GM23338 (cell line): Measurements from ENCODE around the gene LYZL4. TPM values are rescaled to one million over a fixed set of nuclear protein-coding genes. Genes with fewer than 3 reads are reported as not detected.

Experiments used
- ATAC-seq: fragments of 200-7000 bp; cut with Tn5 transposase; 3 replicates; pipeline ENCODE4 v1.9.1; 2020
- DNase-seq: peaks from one replicate; pipeline ENCODE4 v3.0.0-alpha.2; 2015; ENCODE audit warnings: low spot score
- H2AFZ ChIP-seq: fragments of 200-600 bp; sonication (generic); 2 replicates; pipeline ENCODE4 v1.8.0; 2016; ENCODE audit warnings: antibody characterized with exemption, mild to moderate bottlenecking, moderate library complexity
- H3F3A ChIP-seq: fragments of 200-600 bp; sonication (generic); replicated peaks from 2 replicates; pipeline ENCODE4 v1.8.0; 2017; ENCODE audit warnings: antibody characterized with exemption, mixed run types, low read depth
- H3K27ac ChIP-seq: fragments of 200-600 bp; sonication (generic); 2 replicates; pipeline ENCODE4 v1.6.1; 2016; ENCODE audit warnings: low read depth
- H3K27me3 ChIP-seq: fragments of 200-600 bp; sonication (generic); 2 replicates; pipeline ENCODE4 v1.8.0; 2016; ENCODE audit warnings: mild to moderate bottlenecking, mixed run types, moderate library complexity; ENCODE audit not compliant: insufficient read depth
- H3K36me3 ChIP-seq: fragments of 200-600 bp; sonication (generic); 2 replicates; pipeline ENCODE4 v1.8.0; 2016; ENCODE audit warnings: mild to moderate bottlenecking; ENCODE audit not compliant: insufficient read depth
- H3K4me1 ChIP-seq: fragments of 200-600 bp; sonication (generic); 2 replicates; pipeline ENCODE4 v1.8.0; 2016; ENCODE audit warnings: mild to moderate bottlenecking, moderate library complexity; ENCODE audit not compliant: insufficient read depth
- H3K4me2 ChIP-seq: fragments of 200-600 bp; sonication (generic); 2 replicates; pipeline ENCODE4 v1.7.1; 2017; ENCODE audit warnings: mixed run types
- H3K4me3 ChIP-seq: fragments of 200-600 bp; sonication (generic); 2 replicates; pipeline ENCODE4 v1.6.1; 2016; ENCODE audit warnings: mixed run types
- H3K79me2 ChIP-seq: fragments of 200-600 bp; sonication (generic); replicated peaks from 2 replicates; pipeline ENCODE4 v1.8.0; 2017; ENCODE audit warnings: mild to moderate bottlenecking; ENCODE audit not compliant: insufficient read depth
- H3K9me2 ChIP-seq: fragments of 200-600 bp; sonication (generic); 2 replicates; pipeline ENCODE4 v1.8.0; 2017; ENCODE audit not compliant: insufficient read depth
- H4K20me1 ChIP-seq: fragments of 200-600 bp; sonication (generic); replicated peaks from 2 replicates; pipeline ENCODE4 v1.8.0; 2017; ENCODE audit warnings: mild to moderate bottlenecking; ENCODE audit not compliant: insufficient read depth
- H3K27ac Mint-ChIP-seq: 2 replicates; pipeline ENCODE4 v1.8.0; 2020; ENCODE audit warnings: inconsistent platforms, mild to moderate bottlenecking, moderate library complexity, mixed read lengths
- H3K27me3 Mint-ChIP-seq: 3 replicates; pipeline ENCODE4 v1.8.0; 2022; ENCODE audit warnings: low read depth, mild to moderate bottlenecking, moderate library complexity, mixed read lengths, inconsistent platforms; ENCODE audit not compliant: insufficient read depth, poor library complexity
- H3K36me3 Mint-ChIP-seq: 3 replicates; pipeline ENCODE4 v1.8.0; 2021; ENCODE audit warnings: low read depth, mild to moderate bottlenecking, inconsistent platforms, moderate library complexity, mixed read lengths
- H3K4me1 Mint-ChIP-seq: 3 replicates; pipeline ENCODE4 v1.8.0; 2020; ENCODE audit warnings: mild to moderate bottlenecking, inconsistent platforms, mixed read lengths
- H3K4me3 Mint-ChIP-seq: 3 replicates; pipeline ENCODE4 v1.8.0; 2021; ENCODE audit warnings: moderate library complexity, mild to moderate bottlenecking, inconsistent platforms, mixed read lengths
- H3K9me3 Mint-ChIP-seq: 3 replicates; pipeline ENCODE4 v1.8.0; 2020; ENCODE audit warnings: moderate library complexity, mild to moderate bottlenecking, inconsistent platforms, mixed read lengths
- CREB1 ChIP-seq: fragments of 250-450 bp; sonication (Bioruptor Pico); IDR thresholded peaks from 2 replicates; pipeline ENCODE4 v1.5.0; 2020; ENCODE audit warnings: low read depth, mild to moderate bottlenecking, moderate library complexity
- ETS1 ChIP-seq: IDR thresholded peaks from 2 replicates; pipeline ENCODE4 v1.6.1; 2016; ENCODE audit warnings: antibody characterized with exemption
- JUNB ChIP-seq: IDR thresholded peaks from one replicate; pipeline ENCODE4 v1.6.1; 2016; ENCODE audit warnings: antibody characterized with exemption; ENCODE audit not compliant: unreplicated experiment
- NANOG ChIP-seq: IDR thresholded peaks from 2 replicates; pipeline ENCODE4 v1.6.1; 2016; ENCODE audit warnings: antibody characterized with exemption, borderline replicate concordance
- POLR2AphosphoS5 ChIP-seq: IDR thresholded peaks from 2 replicates; pipeline ENCODE4 v1.6.1; 2016; ENCODE audit warnings: antibody characterized with exemption, low read depth
- REST ChIP-seq: IDR thresholded peaks from one replicate; pipeline ENCODE4 v1.6.1; 2018; ENCODE audit warnings: antibody characterized with exemption; ENCODE audit not compliant: unreplicated experiment
- STAT1 ChIP-seq: IDR thresholded peaks from one replicate; pipeline ENCODE4 v1.6.1; 2016; ENCODE audit warnings: antibody characterized with exemption; ENCODE audit not compliant: unreplicated experiment
- ZNF114 ChIP-seq: fragments of 250-450 bp; sonication (Bioruptor Pico); IDR thresholded peaks from 2 replicates; pipeline ENCODE4 v1.5.0; 2020; ENCODE audit warnings: mild to moderate bottlenecking, moderate library complexity
- ZNF462 ChIP-seq: fragments of 250-450 bp; sonication (Bioruptor Pico); IDR thresholded peaks from 2 replicates; pipeline ENCODE4 v1.5.0; 2020; ENCODE audit warnings: mild to moderate bottlenecking, moderate library complexity
- polyA plus RNA-seq: library from polyadenylated mRNA; unstranded; fragments of >200 nt; fragmentation: Nextera tagmentation; extraction: Ambion mirVana; gene quantifications from 2 replicates; pipeline ENCODE4 v1.2.1, GENCODE V29; 2016
- total RNA-seq: library from RNA; depleted of rRNA; stranded (reverse); fragments of >200 nt; shearing (Covaris generic); gene quantifications from 2 replicates; pipeline ENCODE4 v1.2.3, GENCODE V29; 2014

The LYZL4 gene
- total and polyA plus RNA-seq, 2 experiments from 2014 or later, result not detected

GRCh38 chr3:42412526-42413155, 2.2 kb upstream of the LYZL4 start:
- Histone ChIP-seq H3K4me3 (no peak overlapping the region), H3K27ac (no peak overlapping the region), H3K9me2 (peaks cover 4% of the 10 kb centered on the region; the same call in 1 of the 2 replicates), H2AFZ (no peak overlapping the region), H3K4me2 (no peak overlapping the region), H3K79me2 (no peaks in the 10 kb centered on the region), H3K27me3 (no peaks in the 10 kb centered on the region), H3F3A (no peaks in the 10 kb centered on the region), H3K4me1 (no peaks in the 10 kb centered on the region), H3K36me3 (no peaks in the 10 kb centered on the region), H4K20me1 (no peaks in the 10 kb centered on the region)
- H3K27me3 Mint-ChIP-seq, result peaks cover 2% of the 10 kb centered on the region
- no peak for DNase-seq
- H3K9me3 Mint-ChIP-seq, result no peaks in the 10 kb centered on the region; the same call in 1 of the 3 replicates
- H3K27ac Mint-ChIP-seq, result no peak overlapping the region
- ATAC-seq, result no peak
- no peak for TF ChIP-seq CREB1 (CRISPR knock-in tag)
- TF ChIP-seq ETS1, result no peak
- TF ChIP-seq ZNF114, result no peak
- TF ChIP-seq REST, result no peak
- no peak for TF ChIP-seq JUNB
- no peak for TF ChIP-seq STAT1
- no peak for TF ChIP-seq NANOG
- no peak for TF ChIP-seq ZNF462
- no peak for TF ChIP-seq POLR2AphosphoS5
- H3K4me1 Mint-ChIP-seq, result peaks cover 7% of the 10 kb centered on the region
- H3K36me3 Mint-ChIP-seq, result no peaks in the 10 kb centered on the region
- H3K4me3 Mint-ChIP-seq, result no peak overlapping the region
